ENCODE results near the gene LOC101059915.

The LOC101059915 gene

DNA sequence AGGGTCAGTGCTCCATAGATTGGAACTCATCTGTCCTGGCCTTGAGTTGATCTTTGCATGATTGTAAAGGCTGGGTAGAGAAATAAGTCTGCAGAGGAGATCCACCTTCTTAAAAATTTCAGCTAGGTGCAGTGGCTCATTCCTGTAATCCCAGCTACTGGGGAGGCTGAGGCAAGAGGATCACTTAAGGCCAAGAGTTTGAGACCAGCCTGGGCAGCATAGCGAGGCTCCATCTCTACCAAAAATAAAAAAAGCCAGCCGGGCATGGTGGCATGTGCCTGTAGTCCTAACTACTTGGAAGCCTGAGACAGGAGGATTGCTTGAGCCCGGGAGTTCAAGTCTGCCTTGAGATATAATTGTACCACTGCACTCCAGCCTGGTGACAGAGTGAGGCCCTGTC lies 48.6 kb upstream of the LOC101059915 start:
- Mint-ChIP-seq H3K4me1 (no peaks in the 10 kb centered on the region), H3K9me3 (peaks cover 81% of the 10 kb centered on the region), H3K27me3 (ENCODE audit: insufficient read depth) (no peaks in the 10 kb centered on the region), H3K27ac (no peak overlapping the region), H3K36me3 (ENCODE audit: low read depth) (peaks cover 7% of the 10 kb centered on the region), H3K4me3 (no peak overlapping the region)
- TF ChIP-seq CTCF (conservative IDR thresholded peaks at IDR 0.05) = no peak
- H3K36me3 ChIP-seq (ENCODE audit: control insufficient read depth, insufficient read depth, low read length) = no peaks in the 10 kb centered on the region
- H3K9me3 ChIP-seq (ENCODE audit: control insufficient read depth, low read length) = no peaks in the 10 kb centered on the region
- 92% methylated on average over 3 of the region's 3 CpGs; no CpG with 5 or more reads in 1 of the 2 experiments for whole genome bisulfite sequencing, 2 experiments (ENCODE audit: insufficient coverage in 1 of 2, insufficient read length in 1 of 2)
- H3K27ac ChIP-seq (ENCODE audit: low read depth, low read length) = no peak overlapping the region
- H3K27me3 ChIP-seq (ENCODE audit: control insufficient read depth, insufficient read depth, low read length, poor library complexity, severe bottlenecking) = no peaks in the 10 kb centered on the region
- H3K4me3 ChIP-seq (ENCODE audit: low read length) = no peak overlapping the region
- no peaks in the 10 kb centered on the region for H3K4me1 ChIP-seq (ENCODE audit: control insufficient read depth, insufficient read depth, low read length)
- H3K9ac ChIP-seq (ENCODE audit: extremely low read depth, low read length, poor library complexity, severe bottlenecking) = no peak overlapping the region
- no peak for DNase-seq

GRCh38 chrX:71619193-71619592 lies 48.2 kb upstream of the LOC101059915 start:
- no peaks in the 10 kb centered on the region for H3K36me3 ChIP-seq (ENCODE audit: control insufficient read depth, insufficient read depth, low read length)
- no peak for TF ChIP-seq CTCF (conservative IDR thresholded peaks at IDR 0.05)
- Mint-ChIP-seq H3K27ac (no peak overlapping the region), H3K27me3 (ENCODE audit: insufficient read depth) (no peaks in the 10 kb centered on the region), H3K4me3 (no peak overlapping the region), H3K36me3 (ENCODE audit: low read depth) (peaks cover 6% of the 10 kb centered on the region), H3K4me1 (no peaks in the 10 kb centered on the region), H3K9me3 (peaks cover 82% of the 10 kb centered on the region)
- no peak overlapping the region for H3K27ac ChIP-seq (ENCODE audit: low read depth, low read length)
- H3K9ac ChIP-seq (ENCODE audit: extremely low read depth, low read length, poor library complexity, severe bottlenecking) = no peak overlapping the region
- H3K4me1 ChIP-seq (ENCODE audit: control insufficient read depth, insufficient read depth, low read length) = no peaks in the 10 kb centered on the region
- DNase-seq = no peak
- no peaks in the 10 kb centered on the region for H3K27me3 ChIP-seq (ENCODE audit: control insufficient read depth, insufficient read depth, low read length, poor library complexity, severe bottlenecking)
- no peaks in the 10 kb centered on the region for H3K9me3 ChIP-seq (ENCODE audit: control insufficient read depth, low read length)
- no peak overlapping the region for H3K4me3 ChIP-seq (ENCODE audit: low read length)
- 99% methylated on average over 7 of the region's 8 CpGs; no CpG with 5 or more reads in 1 of the 2 experiments for WGBS, 2 experiments (ENCODE audit: insufficient coverage in 1 of 2, insufficient read length in 1 of 2)

DNA sequence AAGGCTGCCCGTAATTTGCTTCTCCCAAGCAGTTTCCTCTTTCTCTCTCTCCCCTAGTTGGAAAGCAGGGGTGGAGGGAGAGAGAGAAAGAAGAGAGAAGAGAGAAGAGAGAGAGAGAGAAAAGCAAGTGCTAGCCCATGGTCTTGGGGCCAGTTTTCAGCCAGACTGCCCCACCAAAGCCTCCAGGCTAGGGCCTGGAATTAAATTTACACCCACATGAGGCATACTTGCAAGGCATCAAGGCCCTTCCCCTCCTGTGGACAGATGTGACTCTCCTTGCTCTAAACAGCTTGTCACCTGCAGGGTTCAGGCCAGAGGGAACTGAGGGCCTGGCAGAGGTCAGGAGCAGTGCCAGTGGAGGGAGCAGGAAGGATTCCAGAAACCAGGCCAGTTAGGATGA lies 47.4 kb upstream of the LOC101059915 start:
- Mint-ChIP-seq H3K9me3 (peaks cover 82% of the 10 kb centered on the region), H3K36me3 (ENCODE audit: low read depth) (peaks cover 1% of the 10 kb centered on the region), H3K27me3 (ENCODE audit: insufficient read depth) (no peaks in the 10 kb centered on the region)

More for the DNA sequence above, 47.4 kb upstream of the LOC101059915 start:
- WGBS, 2 experiments (ENCODE audit: insufficient coverage in 1 of 2, insufficient read length in 1 of 2) = 100% methylated on average over 1 of the region's 1 CpG; no CpG with 5 or more reads in 1 of the 2 experiments
- Histone ChIP-seq H3K27me3 (ENCODE audit: control insufficient read depth, insufficient read depth, low read length, poor library complexity, severe bottlenecking) (no peaks in the 10 kb centered on the region), H3K9ac (ENCODE audit: extremely low read depth, low read length, poor library complexity, severe bottlenecking) (no peak overlapping the region), H3K4me1 (ENCODE audit: control insufficient read depth, insufficient read depth, low read length) (no peaks in the 10 kb centered on the region), H3K4me3 (ENCODE audit: low read length) (no peak overlapping the region), H3K27ac (ENCODE audit: low read depth, low read length) (no peak overlapping the region), H3K9me3 (ENCODE audit: control insufficient read depth, low read length) (no peaks in the 10 kb centered on the region), H3K36me3 (ENCODE audit: control insufficient read depth, insufficient read depth, low read length) (no peaks in the 10 kb centered on the region)
- Mint-ChIP-seq H3K27ac (no peak overlapping the region), H3K4me3 (no peak overlapping the region), H3K4me1 (no peaks in the 10 kb centered on the region)
- DNase-seq = no peak
- TF ChIP-seq CTCF (conservative IDR thresholded peaks at IDR 0.05) = no peak
